Prostate gland (tissue), 2 donors: ENCODE measurements around the gene GPR82.

Experiments
- CTCF ChIP-seq, 4 experiments: fragments of 200-600 bp in 2 of 4; fragments of 450-650 bp in 2 of 4; sonication (generic) in 2 of 4; IDR thresholded peaks; 1 replicate in 3 of 4; 2 replicates in 1 of 4; pipeline ENCODE4 v1.5.1; 2016 to 2019; ENCODE audit warnings: antibody characterized with exemption in 4 of 4, mild to moderate bottlenecking in 2 of 4, moderate library complexity in 2 of 4
- POLR2A ChIP-seq: fragments of 450-650 bp; IDR thresholded peaks from one replicate; pipeline ENCODE4 v1.6.1; 2016; ENCODE audit warnings: antibody characterized with exemption, mild to moderate bottlenecking
- POLR2AphosphoS5 ChIP-seq: sonication (generic); formaldehyde crosslinking; IDR thresholded peaks from one replicate; pipeline ENCODE4 v1.6.1; 2017; ENCODE audit warnings: antibody characterized with exemption

- TF ChIP-seq CTCF (IDR thresholded peaks at IDR 0.05) (no peak), POLR2A (no peak), POLR2AphosphoS5 (no peak)
These were observed 31.0 kb upstream of the GPR82 start for GRCh38 chrX:41693024-41693423.
